Activated naive CD4-positive, alpha-beta T cell treated with anti-CD3 and anti-CD28 coated beads, Interleukin-2, amount 50 U/mL, for 72 hours (primary cell): ENCODE results near the gene CNOT11. TPM values are rescaled to one million over a fixed set of nuclear protein-coding genes. Genes with fewer than 3 reads are reported as not detected.

Experiments
- ATAC-seq, 2 donors: fragments of 150-1000 bp; cut with Tn5 transposase; 2 replicates each; pipeline ENCODE4 v1.10.0; 2021; ENCODE audit warnings: mild to moderate bottlenecking in 2 of 2, moderate library complexity in 2 of 2
- DNase-seq, 2 donors: peaks; one replicate each; pipeline ENCODE4 v3.0.0; 2021 to 2022; ENCODE audit warnings: low spot score in 2 of 2
- H3K27ac Mint-ChIP-seq, 2 donors: one replicate each; pipeline ENCODE4 v1.8.0; 2022; ENCODE audit warnings: mild to moderate bottlenecking in 2 of 2, mixed read lengths in 2 of 2
- H3K36me3 Mint-ChIP-seq, 2 donors: one replicate each; pipeline ENCODE4 v1.8.0; 2022; ENCODE audit warnings: mixed read lengths in 2 of 2
- H3K9me3 Mint-ChIP-seq, 2 donors: one replicate each; pipeline ENCODE4 v1.8.0; 2022; ENCODE audit warnings: mixed read lengths in 2 of 2
- total RNA-seq, 2 donors: library from RNA; stranded (reverse); gene quantifications; one replicate each; pipeline ENCODE4 v1.2.3, GENCODE V29; 2022

Gene CNOT11
- total RNA-seq, 2 donors from 2014 or later: 46.1 to 56.4 TPM

- DNase-seq (no peak), ATAC-seq (no peak)
- Mint-ChIP-seq H3K36me3 (peaks cover 0 to 48% of the 10 kb centered on the region in 2 donors), H3K27ac (peak overlapping the region in 1 of 2 donors; percentile 13), H3K9me3 (no peaks in the 10 kb centered on the region)
Observed at GRCh38 chr2:101262142-101262541, 9.5 kb downstream of the CNOT11 start.

- DNase-seq: no peak
- no peak for ATAC-seq
- Mint-ChIP-seq H3K27ac (peak overlapping the region; percentile 44 to 76), H3K36me3 (peaks cover 0 to 50% of the 10 kb centered on the region in 2 donors), H3K9me3 (no peaks in the 10 kb centered on the region)
Observed at GRCh38 chr2:101263377-101263800, 10.7 kb downstream of the CNOT11 start.

- Mint-ChIP-seq H3K9me3 (no peaks in the 10 kb centered on the region), H3K27ac (peak overlapping the region in 1 of 2 donors; percentile 74), H3K36me3 (peaks cover 0 to 48% of the 10 kb centered on the region in 2 donors)
- ATAC-seq (no peak), DNase-seq (no peak)
Observed at GRCh38 chr2:101264360-101264939, 11.8 kb downstream of the CNOT11 start.

- H3K27ac Mint-ChIP-seq: peak overlapping the region in 1 of 2 donors; percentile 37
- ATAC-seq: no peak
- no peak for DNase-seq
- peaks cover 0 to 53% of the 10 kb centered on the region in 2 donors for H3K36me3 Mint-ChIP-seq
- no peaks in the 10 kb centered on the region for H3K9me3 Mint-ChIP-seq
Observed at GRCh38 chr2:101265893-101266499, 13.3 kb downstream of the CNOT11 start.

- Mint-ChIP-seq H3K27ac (peak overlapping the region in 1 of 2 donors; percentile 86), H3K36me3 (peaks cover 0 to 57% of the 10 kb centered on the region in 2 donors), H3K9me3 (no peaks in the 10 kb centered on the region)
- DNase-seq (no peak), ATAC-seq (no peak)
Observed at GRCh38 chr2:101267671-101268656, 15.3 kb downstream of the CNOT11 start.

- Mint-ChIP-seq H3K36me3 (peaks cover 0 to 52% of the 10 kb centered on the region in 2 donors), H3K9me3 (no peaks in the 10 kb centered on the region), H3K27ac (no peak overlapping the region)
- no peak for DNase-seq
- no peak for ATAC-seq
Observed at GRCh38 chr2:101270700-101271259, 18.1 kb downstream of the CNOT11 start.

GRCh38 chr2:101272045-101272784, 19.5 kb downstream of the CNOT11 start:
- DNase-seq: no peak
- Mint-ChIP-seq H3K36me3 (peaks cover 0 to 41% of the 10 kb centered on the region in 2 donors), H3K27ac (peak overlapping the region in 1 of 2 donors; percentile 93), H3K9me3 (no peaks in the 10 kb centered on the region)
- peak; percentile 95 to 98 for ATAC-seq

- Mint-ChIP-seq H3K36me3 (peaks cover 0 to 35% of the 10 kb centered on the region in 2 donors), H3K9me3 (no peaks in the 10 kb centered on the region), H3K27ac (peak overlapping the region in 1 of 2 donors; percentile 74)
- DNase-seq: no peak
- ATAC-seq: no peak
Observed at GRCh38 chr2:101273056-101273455, 20.4 kb downstream of the CNOT11 start.

GRCh38 chr2:101274142-101274541, 21.5 kb downstream of the CNOT11 start:
- DNase-seq (no peak), ATAC-seq (no peak)
- H3K36me3 Mint-ChIP-seq: peaks cover 0 to 25% of the 10 kb centered on the region in 2 donors
- no peak overlapping the region for H3K27ac Mint-ChIP-seq
- no peaks in the 10 kb centered on the region for H3K9me3 Mint-ChIP-seq

- Mint-ChIP-seq H3K9me3 (no peaks in the 10 kb centered on the region), H3K27ac (no peak overlapping the region), H3K36me3 (peaks cover 5 to 29% of the 10 kb centered on the region in 2 donors)
- ATAC-seq (no peak), DNase-seq (no peak)
Observed at GRCh38 chr2:101277111-101277510, 24.4 kb downstream of the CNOT11 start.

GRCh38 chr2:101278925-101279324, 26.2 kb downstream of the CNOT11 start:
- ATAC-seq: no peak
- no peak overlapping the region for H3K27ac Mint-ChIP-seq
- peaks cover 6 to 32% of the 10 kb centered on the region in 2 donors for H3K36me3 Mint-ChIP-seq
- DNase-seq: no peak
- no peaks in the 10 kb centered on the region for H3K9me3 Mint-ChIP-seq

GRCh38 chr2:101281482-101281881, 28.8 kb downstream of the CNOT11 start:
- no peak for ATAC-seq
- H3K36me3 Mint-ChIP-seq: peaks cover 6 to 36% of the 10 kb centered on the region in 2 donors
- no peak overlapping the region for H3K27ac Mint-ChIP-seq

GRCh38 chr2:101282980-101283379, 30.3 kb downstream of the CNOT11 start:
- no peak for ATAC-seq
- Mint-ChIP-seq H3K27ac (peak overlapping the region; percentile 42 to 78), H3K9me3 (no peaks in the 10 kb centered on the region), H3K36me3 (peaks cover 6 to 43% of the 10 kb centered on the region in 2 donors)
- DNase-seq: no peak

More at GRCh38 chr2:101281482-101281881, 28.8 kb downstream of the CNOT11 start:
- no peak for DNase-seq
- H3K9me3 Mint-ChIP-seq: no peaks in the 10 kb centered on the region

GRCh38 chr2:101286684-101287083, 34.0 kb downstream of the CNOT11 start:
- Mint-ChIP-seq H3K27ac (no peak overlapping the region), H3K9me3 (no peaks in the 10 kb centered on the region), H3K36me3 (peaks cover 5 to 35% of the 10 kb centered on the region in 2 donors)
- ATAC-seq (no peak), DNase-seq (no peak)

- no peak for DNase-seq
- Mint-ChIP-seq H3K27ac (no peak overlapping the region), H3K9me3 (no peaks in the 10 kb centered on the region), H3K36me3 (peaks cover 0 to 32% of the 10 kb centered on the region in 2 donors)
- no peak for ATAC-seq
Observed at GRCh38 chr2:101287303-101287702, 34.6 kb downstream of the CNOT11 start.

GRCh38 chr2:101290711-101291110, 38.0 kb downstream of the CNOT11 start:
- no peak overlapping the region for H3K27ac Mint-ChIP-seq
- H3K36me3 Mint-ChIP-seq: peaks cover 0 to 31% of the 10 kb centered on the region in 2 donors
- ATAC-seq (no peak), DNase-seq (no peak)
- no peaks in the 10 kb centered on the region for H3K9me3 Mint-ChIP-seq
